CD4-positive, alpha-beta T cell treated with Interferon gamma for 1 hour (primary cell): ENCODE results near the gene MYH11.
"Not testable (repeated sequence)": the region's sequence is repeated elsewhere in the genome, so short reads cannot be mapped to it uniquely, and the experiment has no call there.

ENCODE experiments used
- DNase-seq: peaks from one replicate; pipeline ENCODE4 v3.0.0-alpha.2; 2020

MYH11 gene

GRCh38 chr16:15874745-15875314 lies 18.0 kb upstream of the MYH11 start:
- DNase-seq = no peak

- no peak for DNase-seq
Observed at GRCh38 chr16:15873737-15874136, 16.9 kb upstream of the MYH11 start.

- no peak for DNase-seq
Observed at GRCh38 chr16:15873301-15873700, 16.5 kb upstream of the MYH11 start.

- DNase-seq = no peak
Observed at GRCh38 chr16:15870011-15870410, 13.2 kb upstream of the MYH11 start.

GRCh38 chr16:15866451-15866850 lies 9.6 kb upstream of the MYH11 start:
- DNase-seq = no peak

- no peak for DNase-seq
Observed at GRCh38 chr16:15865742-15866141, 8.9 kb upstream of the MYH11 start.

- DNase-seq = no peak
Observed at GRCh38 chr16:15864939-15865338, 8.1 kb upstream of the MYH11 start.

- no peak for DNase-seq
Observed at GRCh38 chr16:15861996-15862395, 5.2 kb upstream of the MYH11 start.

- DNase-seq = no peak
Observed at GRCh38 chr16:15858921-15859668, 2.3 kb upstream of the MYH11 start.

- DNase-seq = no peak
Observed at GRCh38 chr16:15857724-15858560, 1.1 kb upstream of the MYH11 start.

- DNase-seq = no peak
Observed at GRCh38 chr16:15856182-15856581, 646 bp downstream of the MYH11 start.

GRCh38 chr16:15855704-15856003 lies 1.2 kb downstream of the MYH11 start:
- no peak for DNase-seq

- no peak for DNase-seq
Observed at GRCh38 chr16:15854906-15855703, 1.7 kb downstream of the MYH11 start.

- DNase-seq = no peak
Observed at GRCh38 chr16:15854061-15854460, 2.8 kb downstream of the MYH11 start.

- DNase-seq = no peak
Observed at GRCh38 chr16:15853021-15853420, 3.8 kb downstream of the MYH11 start.

GRCh38 chr16:15850555-15850954 lies 6.3 kb downstream of the MYH11 start:
- DNase-seq = not testable (repeated sequence)

- no peak for DNase-seq
Observed at GRCh38 chr16:15849209-15849981, 7.4 kb downstream of the MYH11 start.

GRCh38 chr16:15847611-15848175 lies 9.1 kb downstream of the MYH11 start:
- DNase-seq = no peak

- no peak for DNase-seq
Observed at GRCh38 chr16:15846510-15846909, 10.3 kb downstream of the MYH11 start.

GRCh38 chr16:15843635-15844279 lies 13.1 kb downstream of the MYH11 start:
- DNase-seq = no peak

- not testable (repeated sequence) for DNase-seq
Observed at GRCh38 chr16:15839204-15839603, 17.6 kb downstream of the MYH11 start.

- no peak for DNase-seq
Observed at GRCh38 chr16:15837761-15838160, 19.1 kb downstream of the MYH11 start.
